Right cardiac atrium (tissue), 5 donors: ENCODE results near the gene ZFYVE28. TPM values are rescaled to one million over a fixed set of nuclear protein-coding genes. Genes with fewer than 3 reads are reported as not detected.
A peak's percentile ranks its signal among the peaks of the same experiment; 100 is the strongest.

Experiments used
- ATAC-seq, 2 donors: fragments of 200-7000 bp; cut with Tn5 transposase; one replicate each; pipeline versions ENCODE4 v1.8.0 to v1.9.1; 2020; ENCODE audit warnings: moderate library complexity in 2 of 2, mild to moderate bottlenecking in 1 of 2
- DNase-seq, 3 donors: peaks; one replicate each; pipeline ENCODE4 v3.0.0-alpha.2; 2020
- H3K27ac ChIP-seq: one replicate; pipeline ENCODE4 v1.5.1; 2013; ENCODE audit warnings: mild to moderate bottlenecking, low read length, control low read depth, moderate library complexity
- H3K27me3 ChIP-seq: one replicate; pipeline ENCODE4 v1.6.1; 2013; ENCODE audit not compliant: control insufficient read depth, insufficient read depth
- H3K4me1 ChIP-seq: one replicate; pipeline ENCODE4 v1.6.1; 2013; ENCODE audit warnings: low read length; ENCODE audit not compliant: control insufficient read depth, insufficient read depth
- H3K4me3 ChIP-seq: one replicate; pipeline ENCODE4 v1.5.1; 2013; ENCODE audit warnings: low read length, control low read depth
- H3K9me3 ChIP-seq: one replicate; pipeline ENCODE4 v1.6.1; 2013; ENCODE audit warnings: low read length; ENCODE audit not compliant: control insufficient read depth
- WGBS: extraction: QIAGEN DNeasy Blood & Tissue Kit; methylation state at CpG from one replicate; pipeline ENCODE4 v1.1.7; 2013; 5-methylcytosine and 5-hydroxymethylcytosine counted together
- intact Hi-C, 4 donors: fragments of 100-400 bp; cut with DNase I; formaldehyde crosslinking; loops; one replicate each; pipeline versions ENCODE4 v1.11.0 to v1.14.0; 2022 to 2023
- polyA plus RNA-seq: library from polyadenylated mRNA; stranded (reverse); fragments of 200-250 nt; gene quantifications from one replicate; pipeline ENCODE4 v1.2.3, GENCODE V29; 2013
- total RNA-seq, 4 donors: library from RNA; stranded (reverse); fragmentation: NEBNext Ultra II Directional; extraction: Animal tissue kit (Norgen Biotek cat#: 25700); gene quantifications; one replicate each; pipeline ENCODE4 v1.2.1, GENCODE V29; 2021
- donor health status: healthy with polysubstance abuse.
- donor health status: DM: no; HTN: yes; CAD: no.
- donor health status: DM: no; HTN: no; CAD: no.
- donor health status: DM: no; HTN: yes; CAD: no; lungs with severe emphysema.
- donor health status: DM: yes; HTN: yes; CAD: no.

The ZFYVE28 gene
- total and polyA plus RNA-seq, 5 donors: 3.5 to 5.9 (median 5.1) TPM

- intact Hi-C loops: no loop called here
- DNase-seq (no peak), ATAC-seq (no peak)
- Histone ChIP-seq H3K4me3 (no peak overlapping the region), H3K9me3 (no peaks in the 10 kb centered on the region), H3K27ac (no peak overlapping the region), H3K27me3 (no peaks in the 10 kb centered on the region), H3K4me1 (no peaks in the 10 kb centered on the region)
- 88% methylated on average over 26 of the region's 26 CpGs for WGBS
These were observed 47.7 kb downstream of the ZFYVE28 start for GRCh38 chr4:2370597-2371320.

- no peak for ATAC-seq
- 96% methylated on average over 4 of the region's 4 CpGs for WGBS
These were observed 49.6 kb downstream of the ZFYVE28 start for GRCh38 chr4:2368746-2369437.

GRCh38 chr4:2367626-2368025 lies 50.8 kb downstream of the ZFYVE28 start:
- Histone ChIP-seq H3K27me3 (no peaks in the 10 kb centered on the region), H3K4me3 (no peak overlapping the region), H3K4me1 (no peaks in the 10 kb centered on the region), H3K27ac (no peak overlapping the region), H3K9me3 (no peaks in the 10 kb centered on the region)
- ATAC-seq (no peak), DNase-seq (no peak)
- intact Hi-C loops: no loop called here
- 88% methylated on average over 7 of the region's 7 CpGs for WGBS

More at GRCh38 chr4:2368746-2369437, 49.6 kb downstream of the ZFYVE28 start:
- Histone ChIP-seq H3K9me3 (no peaks in the 10 kb centered on the region), H3K27me3 (no peaks in the 10 kb centered on the region), H3K4me3 (no peak overlapping the region), H3K4me1 (no peaks in the 10 kb centered on the region), H3K27ac (no peak overlapping the region)
- intact Hi-C loops: no loop called here
- no peak for DNase-seq

GRCh38 chr4:2366252-2367192 lies 51.9 kb downstream of the ZFYVE28 start:
- Histone ChIP-seq H3K4me3 (no peak overlapping the region), H3K27me3 (no peaks in the 10 kb centered on the region), H3K4me1 (no peaks in the 10 kb centered on the region), H3K27ac (no peak overlapping the region), H3K9me3 (no peaks in the 10 kb centered on the region)
- DNase-seq (no peak), ATAC-seq (no peak)
- WGBS: 62% methylated on average over 20 of the region's 20 CpGs
- intact Hi-C loops: no loop called here

- DNase-seq (no peak), ATAC-seq (no peak)
- Histone ChIP-seq H3K27ac (no peak overlapping the region), H3K9me3 (no peaks in the 10 kb centered on the region), H3K4me3 (no peak overlapping the region), H3K27me3 (no peaks in the 10 kb centered on the region), H3K4me1 (no peaks in the 10 kb centered on the region)
- 86% methylated on average over 9 of the region's 9 CpGs for WGBS
- intact Hi-C loops: no loop called here
These were observed 52.6 kb downstream of the ZFYVE28 start for GRCh38 chr4:2365913-2366210.

- peak; percentile 24 to 46 for ATAC-seq
These were observed 53.2 kb downstream of the ZFYVE28 start for GRCh38 chr4:2365054-2365912.

GRCh38 chr4:2364654-2365053 lies 53.8 kb downstream of the ZFYVE28 start:
- peak; percentile 65 to 87 (median 85) for DNase-seq
- intact Hi-C loops: no loop called here
- 10% methylated on average over 47 of the region's 47 CpGs for WGBS
- Histone ChIP-seq H3K27me3 (no peaks in the 10 kb centered on the region), H3K4me1 (no peaks in the 10 kb centered on the region), H3K9me3 (no peaks in the 10 kb centered on the region), H3K27ac (no peak overlapping the region), H3K4me3 (peak overlapping the region; percentile 22)
- peak; percentile 84 to 89 for ATAC-seq

More at GRCh38 chr4:2365054-2365912, 53.2 kb downstream of the ZFYVE28 start:
- Histone ChIP-seq H3K27ac (no peak overlapping the region), H3K4me3 (peak overlapping the region; percentile 22), H3K27me3 (no peaks in the 10 kb centered on the region), H3K9me3 (no peaks in the 10 kb centered on the region), H3K4me1 (no peaks in the 10 kb centered on the region)
- WGBS: 39% methylated on average over 41 of the region's 41 CpGs
- intact Hi-C loops: no loop called here
- no peak for DNase-seq

- Histone ChIP-seq H3K4me1 (no peaks in the 10 kb centered on the region), H3K27ac (no peak overlapping the region), H3K27me3 (no peaks in the 10 kb centered on the region), H3K4me3 (peak overlapping the region; percentile 22), H3K9me3 (no peaks in the 10 kb centered on the region)
- DNase-seq: no peak
- WGBS: 69% methylated on average over 17 of the region's 17 CpGs
- intact Hi-C loops: no loop called here
- ATAC-seq: no peak
These were observed 54.3 kb downstream of the ZFYVE28 start for GRCh38 chr4:2363951-2364653.

- intact Hi-C loops: no loop called here
- DNase-seq: no peak
These were observed 55.3 kb downstream of the ZFYVE28 start for GRCh38 chr4:2363056-2363721.

More at GRCh38 chr4:2363056-2363721, 55.3 kb downstream of the ZFYVE28 start:
- Histone ChIP-seq H3K4me1 (no peaks in the 10 kb centered on the region), H3K4me3 (no peak overlapping the region), H3K27ac (no peak overlapping the region), H3K27me3 (no peaks in the 10 kb centered on the region), H3K9me3 (no peaks in the 10 kb centered on the region)
- peak in 1 of 2 donors; percentile 2 for ATAC-seq
- 76% methylated on average over 12 of the region's 12 CpGs for WGBS
